ENCODE data around the gene NPC2. TPM values are rescaled to one million over a fixed set of nuclear protein-coding genes. Genes with fewer than 3 reads are reported as not detected.
"Not testable (repeated sequence)": the region's sequence is repeated elsewhere in the genome, so short reads cannot be mapped to it uniquely, and the experiment has no call there.

The NPC2 gene
- 215 TPM for total RNA-seq

GRCh38 chr14:74492776-74493342 is at the start of gene NPC2:
Gene NPC2 (minus strand): TSS chr14:74493305. CDS start chr14:74493274, 31 bp downstream.
- no peak for DNase-seq (ENCODE audit: low spot score)

DNA sequence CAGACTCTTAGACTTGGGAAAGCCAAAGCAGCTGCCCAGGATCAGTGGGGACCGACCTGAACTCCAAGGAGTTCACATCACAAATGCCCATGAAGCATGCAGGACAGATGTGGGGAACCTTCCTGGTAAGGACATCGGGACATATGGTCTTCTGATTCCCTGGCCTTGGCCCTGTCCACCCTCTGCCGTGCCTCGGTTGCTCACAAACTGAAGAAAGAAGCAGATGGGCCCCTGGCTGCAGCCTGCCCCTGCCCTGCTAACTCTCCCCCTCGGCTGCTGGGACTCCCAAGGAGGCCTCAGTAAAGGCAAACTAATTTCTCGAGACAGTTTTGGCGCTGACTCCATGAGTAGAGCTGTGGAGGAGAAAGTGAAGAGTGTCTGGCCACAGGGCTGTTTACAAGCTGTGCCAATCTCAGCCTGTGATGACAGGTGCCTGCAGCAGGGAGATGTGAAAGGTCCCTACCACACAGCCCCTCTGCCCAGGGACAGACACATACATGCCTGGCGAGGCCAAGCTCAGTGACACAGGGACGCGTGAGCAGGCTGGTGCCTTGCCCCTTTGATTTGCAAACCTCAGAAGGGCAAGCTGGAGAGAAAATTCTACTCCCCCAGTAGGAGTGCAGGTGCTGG is 49.1 kb upstream of the NPC2 start:
- DNase-seq (ENCODE audit: low spot score): no peak

DNA sequence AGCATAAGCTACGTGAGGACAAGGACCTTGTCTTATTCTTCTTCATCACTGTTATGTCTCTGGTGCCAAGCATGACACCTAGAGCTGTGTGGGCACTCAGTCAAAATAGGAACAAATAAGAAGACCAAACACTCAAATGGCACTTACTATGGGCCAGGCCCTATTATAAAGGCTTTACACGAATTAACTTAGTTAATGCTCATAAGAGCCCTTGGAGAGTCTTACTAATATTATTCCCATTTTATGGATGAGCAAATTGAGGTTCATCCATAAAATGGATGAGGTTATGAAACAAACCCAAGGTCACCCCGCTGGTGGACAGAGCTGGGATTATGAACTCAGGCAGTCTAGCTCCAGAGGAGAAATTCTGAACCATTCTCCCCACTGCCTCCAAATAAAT is 48.1 kb upstream of the NPC2 start:
- DNase-seq (ENCODE audit: low spot score): no peak

- DNase-seq (ENCODE audit: low spot score): no peak
Measured at GRCh38 chr14:74539503-74539902, 46.4 kb upstream of the NPC2 start.

DNA sequence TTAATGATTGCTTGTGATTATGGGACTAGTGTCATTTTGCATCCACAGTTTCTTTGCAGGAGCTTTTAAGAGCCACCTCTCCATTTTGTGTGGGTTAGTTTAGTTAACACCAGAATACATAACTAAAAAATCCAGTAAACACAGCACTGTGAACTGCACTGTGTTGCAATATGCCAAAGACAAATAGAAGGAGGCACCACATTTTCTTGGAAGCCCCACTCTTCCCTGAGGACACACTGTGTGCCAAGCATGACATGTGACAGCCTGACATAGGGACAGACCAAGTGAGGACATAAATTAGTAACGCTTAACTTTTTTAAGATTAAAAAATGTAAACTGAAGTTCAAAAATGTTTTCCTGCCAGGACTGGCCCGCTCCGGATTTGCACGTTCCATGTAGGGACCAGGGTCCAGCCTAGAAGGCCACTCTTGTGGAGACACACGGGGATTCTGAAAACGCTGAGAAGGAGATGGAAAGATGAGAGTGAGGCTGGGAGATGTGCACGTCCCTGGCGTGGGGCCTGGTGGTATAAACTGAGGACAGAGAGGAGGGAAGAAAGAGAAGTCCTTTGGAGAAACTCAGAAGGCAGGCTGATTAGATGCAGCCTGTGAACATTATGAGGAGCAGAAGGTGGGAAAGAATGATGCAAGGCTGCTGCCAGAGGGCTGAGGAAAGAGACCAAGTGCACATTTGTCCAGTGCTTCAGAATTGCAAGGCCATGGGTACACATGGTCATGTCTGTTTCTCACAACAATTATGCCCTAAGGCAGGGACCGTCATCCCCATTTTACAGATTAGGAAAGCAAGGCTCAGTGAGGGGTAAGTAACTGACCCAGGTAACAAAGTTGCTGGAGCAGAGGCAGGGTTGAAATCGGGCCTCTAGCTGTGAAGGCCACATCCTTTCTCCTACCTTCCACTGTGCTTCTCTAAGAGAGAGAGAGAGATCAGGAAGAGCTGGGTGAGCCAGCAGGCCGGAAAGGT is 45.6 kb upstream of the NPC2 start:
- DNase-seq (ENCODE audit: low spot score): no peak

DNA sequence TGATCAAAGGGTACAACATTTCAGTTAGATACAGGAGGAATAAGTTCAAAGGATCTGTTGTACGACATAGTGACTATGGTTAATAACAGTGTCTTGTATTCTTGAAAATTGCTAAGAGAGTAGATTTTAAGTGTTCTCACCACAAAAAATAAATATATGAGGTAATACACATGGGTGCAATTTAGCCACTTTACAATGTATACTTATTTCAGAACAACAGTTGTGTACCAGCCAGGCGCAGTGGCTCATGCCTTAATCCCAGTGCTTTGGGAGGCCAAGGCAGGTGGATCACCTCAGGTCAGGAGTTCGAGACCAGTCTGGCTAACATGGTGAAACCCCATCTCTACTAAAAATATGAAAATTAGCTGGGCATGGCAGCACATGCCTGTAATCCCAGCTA is 43.2 kb upstream of the NPC2 start:
- not testable (repeated sequence) for DNase-seq (ENCODE audit: low spot score)

DNA sequence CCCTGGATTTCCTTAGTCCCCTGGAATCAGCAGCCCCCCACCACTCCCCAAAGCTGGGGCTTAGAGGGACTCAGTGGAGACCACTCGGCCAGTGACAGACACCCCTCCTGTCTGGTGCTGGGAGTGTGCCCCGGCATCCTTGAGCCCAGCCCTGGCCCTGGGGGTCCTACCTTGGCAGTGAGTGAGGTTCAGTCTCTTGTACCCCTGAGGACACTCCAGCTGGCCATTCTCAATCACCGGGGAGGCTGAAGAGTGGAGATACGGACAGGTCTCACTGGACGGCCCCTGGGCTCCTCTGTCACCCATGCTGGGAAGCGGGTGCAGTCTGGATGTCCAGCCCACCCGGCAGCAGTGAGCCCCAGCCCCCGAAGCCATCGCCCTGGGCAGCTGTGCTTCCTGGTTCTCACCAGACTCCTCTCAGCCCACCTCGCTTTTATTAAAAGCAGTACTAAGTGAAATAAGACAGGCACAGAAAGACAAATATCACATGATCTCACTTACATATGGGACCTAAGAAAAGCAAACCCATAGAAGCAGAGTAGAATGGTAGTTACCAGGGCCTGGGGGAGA is 42.7 kb upstream of the NPC2 start:
- no peak for DNase-seq (ENCODE audit: low spot score)

DNA sequence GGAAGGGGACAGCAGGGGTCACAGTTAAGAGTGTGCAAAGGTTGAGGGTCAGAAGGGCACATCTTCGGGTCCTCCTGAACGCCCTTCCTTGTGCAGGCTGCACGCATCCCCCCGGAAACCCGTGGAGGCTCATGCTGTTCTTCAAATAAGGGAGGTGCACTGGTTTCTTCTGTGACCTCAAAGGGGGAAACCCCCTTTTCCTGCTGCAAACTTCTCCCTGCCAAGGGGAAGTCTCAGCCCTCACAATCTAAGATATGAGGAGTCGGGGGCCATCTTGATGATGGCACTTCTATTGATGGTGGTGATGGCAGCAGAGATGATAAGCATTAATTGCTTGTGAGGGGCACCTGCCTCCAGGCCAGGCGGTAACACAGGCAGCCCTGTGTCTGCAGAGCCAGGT is 40.5 kb upstream of the NPC2 start:
- no peak for DNase-seq (ENCODE audit: low spot score)

DNA sequence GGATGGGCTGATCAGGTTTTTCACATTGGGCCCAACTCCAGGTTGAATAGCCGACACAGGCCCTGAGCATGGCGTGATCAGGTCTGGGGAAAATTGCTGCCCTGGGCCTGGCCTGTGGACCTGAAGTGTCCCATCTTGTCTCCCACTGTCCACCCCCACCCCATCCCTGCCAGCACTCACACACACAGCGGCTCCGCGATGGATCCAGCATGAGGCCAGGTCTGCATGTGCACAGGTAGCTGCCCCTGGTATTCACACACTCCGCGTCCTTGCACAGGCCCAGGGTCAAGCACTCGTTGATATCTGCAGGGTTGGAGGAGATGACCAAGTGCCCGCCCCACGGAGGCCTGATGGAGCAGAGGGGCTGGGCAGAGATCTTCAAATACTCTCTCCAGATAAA is 39.1 kb upstream of the NPC2 start:
- no peak for DNase-seq (ENCODE audit: low spot score)

GRCh38 chr14:74531467-74531866 is 38.4 kb upstream of the NPC2 start:
- peak; percentile 23 for DNase-seq (ENCODE audit: low spot score)

DNA sequence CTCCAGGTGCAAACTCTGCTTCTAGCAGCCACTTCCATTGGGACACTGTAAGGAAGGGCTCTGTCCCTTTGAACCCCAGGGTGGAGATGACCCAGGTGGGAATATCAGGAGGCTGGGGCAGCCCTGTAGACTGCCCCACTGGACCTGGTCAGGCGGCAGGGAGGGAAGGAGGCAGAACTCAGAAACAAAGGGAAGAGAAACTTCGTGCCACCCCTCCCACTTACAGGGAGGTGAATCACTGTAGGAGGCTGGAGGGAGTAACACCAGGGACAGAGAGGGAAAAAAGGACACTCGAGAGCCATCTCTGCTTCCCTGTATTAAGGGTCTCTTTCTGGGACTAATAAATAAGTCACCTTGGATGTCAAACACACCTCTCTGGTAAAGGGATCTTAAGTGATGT is 37.9 kb upstream of the NPC2 start:
- DNase-seq (ENCODE audit: low spot score): no peak

- DNase-seq (ENCODE audit: low spot score): no peak
Measured at GRCh38 chr14:74528886-74529285, 35.8 kb upstream of the NPC2 start.

DNA sequence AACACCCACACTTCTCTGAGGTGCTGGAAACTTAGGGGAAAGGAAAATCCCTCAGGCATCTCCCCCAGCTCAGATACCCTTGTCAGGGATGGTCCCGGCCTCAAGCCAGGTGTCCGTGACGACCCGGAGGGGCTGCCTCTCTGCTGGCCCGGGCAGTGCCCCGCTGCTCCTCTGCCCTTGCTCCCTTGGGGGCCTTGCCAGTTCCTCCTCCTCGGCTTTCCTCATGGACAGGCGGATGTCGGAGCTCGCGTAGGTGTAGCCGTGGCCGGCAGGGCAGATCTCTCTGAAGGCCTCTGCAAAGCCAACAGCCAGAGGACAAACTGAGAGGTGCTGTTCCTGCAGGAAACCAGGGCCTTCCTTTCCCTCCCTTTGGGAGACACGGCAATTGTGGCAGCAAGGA is 35.3 kb upstream of the NPC2 start:
- no peak for DNase-seq (ENCODE audit: low spot score)

GRCh38 chr14:74527736-74528280 is 34.7 kb upstream of the NPC2 start:
- DNase-seq (ENCODE audit: low spot score): no peak

- DNase-seq (ENCODE audit: low spot score): no peak
Measured at GRCh38 chr14:74526854-74527585, 33.9 kb upstream of the NPC2 start.

DNA sequence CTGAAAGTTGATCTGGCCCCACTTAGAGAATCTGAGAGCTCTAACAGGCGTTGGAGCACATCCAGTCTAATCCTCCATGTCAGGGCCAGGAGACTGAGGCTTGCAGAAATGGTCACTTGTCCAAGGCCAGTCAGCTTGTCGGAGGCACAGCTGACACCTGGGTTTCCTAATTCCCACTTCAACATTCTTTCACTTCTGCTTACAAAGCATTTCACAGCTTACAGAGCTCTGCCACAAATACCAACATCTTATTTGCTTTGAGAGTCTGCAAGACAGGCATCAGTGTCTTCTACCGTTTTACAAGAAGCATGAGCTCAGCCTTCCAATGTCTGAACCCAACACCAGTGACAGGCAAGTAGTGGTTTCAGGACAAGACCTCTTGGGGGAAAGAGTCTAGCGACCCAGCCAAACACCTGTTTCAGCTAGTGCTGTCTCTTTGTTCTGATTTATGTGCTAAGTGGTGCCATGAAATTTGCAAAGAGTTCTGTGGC is 32.3 kb upstream of the NPC2 start:
- no peak for DNase-seq (ENCODE audit: low spot score)

DNA sequence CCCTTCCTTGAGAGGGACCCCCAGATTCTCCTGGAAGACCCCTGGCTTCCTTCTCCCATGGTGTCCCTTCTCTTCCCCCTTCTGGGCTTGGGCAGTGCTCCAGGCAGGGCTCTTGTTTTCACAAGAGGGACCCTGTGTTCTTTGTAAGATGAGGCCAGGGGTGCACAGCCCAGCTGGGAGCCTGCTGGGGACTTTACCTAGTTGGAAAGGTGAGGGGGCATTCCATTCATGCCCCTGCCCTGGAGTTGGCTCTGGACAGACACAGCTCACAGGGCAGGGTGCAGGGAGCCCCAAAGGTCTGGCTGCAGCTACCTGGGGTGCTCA is 31.7 kb upstream of the NPC2 start:
- no peak for DNase-seq (ENCODE audit: low spot score)

GRCh38 chr14:74524076-74524811 is 31.1 kb upstream of the NPC2 start:
- DNase-seq (ENCODE audit: low spot score): no peak

GRCh38 chr14:74522740-74523139 is 29.6 kb upstream of the NPC2 start:
- DNase-seq (ENCODE audit: low spot score): no peak

DNA sequence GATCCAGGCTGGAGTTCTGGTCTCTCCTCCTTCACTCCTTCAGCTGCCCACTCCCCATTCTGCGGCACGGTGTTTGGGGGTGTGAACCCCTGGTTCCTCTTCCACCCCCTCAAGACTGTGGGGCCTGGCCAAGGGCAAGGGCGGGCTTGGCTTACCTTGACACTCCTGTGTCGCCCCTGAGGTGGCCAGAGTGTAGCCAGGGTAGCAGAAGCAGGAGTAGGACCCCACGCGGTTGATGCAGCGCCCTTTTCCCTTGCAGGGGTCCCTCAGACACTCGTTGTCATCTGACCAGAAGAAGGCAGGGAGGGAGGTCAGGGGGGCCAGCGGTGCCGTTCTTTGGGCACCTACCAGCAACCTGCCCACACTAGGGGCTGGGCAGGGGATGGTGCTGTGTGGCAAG is 28.7 kb upstream of the NPC2 start:
- DNase-seq (ENCODE audit: low spot score): no peak

Data from mucosa of gallbladder (tissue), 1 donor.